ENCODE data around the gene ATP5MK.
A peak's percentile ranks its signal among the peaks of the same experiment; 100 is the strongest.
"Not testable (repeated sequence)": the region's sequence is repeated elsewhere in the genome, so short reads cannot be mapped to it uniquely, and the experiment has no call there.

ATP5MK gene, protein sequence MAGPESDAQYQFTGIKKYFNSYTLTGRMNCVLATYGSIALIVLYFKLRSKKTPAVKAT

DNA sequence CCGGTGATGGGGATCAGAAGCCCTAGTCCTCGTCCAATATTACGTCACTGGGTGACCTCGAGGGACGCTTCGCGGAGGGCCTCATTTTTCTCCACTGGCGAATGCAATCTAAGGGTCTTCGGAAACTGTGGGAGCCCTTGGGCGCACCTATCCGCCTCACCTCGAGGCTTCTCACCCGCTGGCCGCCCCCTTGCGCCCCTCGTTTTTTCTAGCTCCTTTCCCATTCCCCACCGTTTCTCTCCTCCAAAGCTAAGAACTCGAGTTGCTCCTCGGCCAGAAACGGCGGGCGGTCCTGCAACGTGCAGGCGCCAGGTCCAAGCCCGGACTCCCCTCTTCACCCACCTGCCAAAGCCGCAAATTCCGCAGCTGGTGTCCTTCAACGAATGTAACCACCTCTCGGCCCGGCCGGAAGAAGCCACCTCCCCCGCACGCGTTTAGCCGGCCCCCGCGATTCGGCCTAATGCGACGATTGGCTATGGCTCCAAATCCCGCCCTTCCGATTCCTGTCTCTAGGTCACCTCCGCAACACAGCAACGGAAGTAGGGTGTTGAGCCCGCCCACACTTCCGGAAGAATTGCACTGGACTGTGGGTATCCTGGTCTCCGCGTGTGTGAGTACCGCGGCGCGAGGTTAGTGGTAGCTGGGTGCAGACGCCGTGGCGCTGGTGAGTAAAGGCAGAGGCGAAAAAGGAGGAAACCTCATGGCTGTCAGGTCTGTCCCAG lies at the start of gene ATP5MK, which contains the start of gene PDCD11:
TSS of gene ATP5MK (minus strand) at position 409 of the 722 bp plus-strand sequence. CDS start 4,018 bp downstream, outside the sequence.
TSS of gene PDCD11 (plus strand) at position 560 of the 722 bp plus-strand sequence. CDS start 1,801 bp downstream, outside the sequence.
- DNase-seq = peak; percentile 95

DNA sequence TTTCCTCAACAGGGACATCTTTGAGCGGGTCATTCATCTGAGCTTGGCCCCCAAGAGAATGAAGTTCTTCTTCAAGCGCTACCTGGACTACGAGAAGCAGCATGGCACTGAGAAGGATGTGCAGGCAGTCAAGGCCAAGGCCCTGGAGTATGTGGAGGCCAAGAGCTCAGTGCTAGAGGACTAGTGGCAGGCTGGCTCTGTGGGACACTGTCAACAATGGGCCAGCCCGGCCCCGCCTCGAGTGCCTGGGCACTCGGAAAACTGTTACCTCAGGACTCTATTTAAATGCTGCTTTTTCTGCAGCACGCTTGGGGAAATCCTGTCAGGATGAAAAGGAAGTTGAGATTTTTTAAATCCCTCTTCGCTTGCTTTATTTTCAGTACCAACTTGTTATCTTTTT lies 49.1 kb upstream of the ATP5MK start:
- no peak for DNase-seq

DNA sequence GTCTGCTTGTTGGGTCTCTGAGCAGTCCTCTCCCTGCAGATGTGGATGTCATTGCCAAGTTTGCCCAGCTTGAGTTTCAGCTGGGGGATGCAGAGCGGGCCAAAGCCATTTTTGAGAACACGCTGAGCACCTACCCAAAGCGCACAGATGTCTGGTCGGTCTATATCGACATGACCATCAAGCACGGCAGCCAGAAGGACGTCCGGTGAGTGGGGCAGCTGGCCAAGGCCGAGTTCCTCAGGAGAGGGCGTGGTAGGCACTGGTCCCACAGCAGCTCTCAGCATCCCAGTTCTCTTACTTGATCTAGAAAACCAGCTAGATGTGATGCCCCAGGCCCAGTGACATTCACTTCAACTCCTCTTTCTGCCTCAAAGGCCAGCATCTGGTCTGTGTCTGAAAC lies 48.2 kb upstream of the ATP5MK start:
- no peak for DNase-seq

DNA sequence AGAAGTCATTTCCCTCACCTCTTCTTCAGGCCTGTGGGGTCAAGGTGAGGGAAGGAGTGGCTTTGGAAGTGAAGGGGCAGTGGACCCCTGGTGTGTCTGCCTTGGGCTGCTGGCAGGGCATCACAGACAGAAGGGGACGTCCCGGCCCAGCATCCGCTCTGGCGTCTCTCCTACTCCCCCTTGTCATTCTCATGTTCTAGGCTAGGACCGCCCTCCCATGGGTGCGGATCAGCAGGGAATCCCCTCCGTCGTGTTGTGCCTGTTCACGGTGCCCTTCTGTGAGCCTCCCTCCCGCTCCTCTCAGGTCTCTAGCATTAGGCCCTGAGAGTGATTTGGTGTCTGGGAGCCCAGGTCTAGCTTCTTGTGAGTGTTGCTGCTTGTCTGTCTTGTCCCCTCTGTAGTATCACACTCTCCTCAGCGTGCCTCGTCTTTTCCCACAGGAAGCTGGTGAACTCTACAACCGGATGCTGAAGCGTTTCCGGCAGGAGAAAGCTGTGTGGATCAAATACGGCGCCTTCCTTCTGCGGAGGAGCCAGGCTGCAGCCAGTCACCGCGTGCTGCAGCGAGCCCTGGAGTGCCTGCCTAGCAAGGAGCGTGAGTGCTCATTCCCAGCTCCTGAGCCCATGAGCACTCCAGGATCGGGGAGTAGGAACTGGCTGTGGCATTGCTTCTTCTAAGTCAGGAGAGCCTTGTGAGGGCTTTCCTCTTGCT lies 47.4 kb upstream of the ATP5MK start:
- DNase-seq = no peak

DNA sequence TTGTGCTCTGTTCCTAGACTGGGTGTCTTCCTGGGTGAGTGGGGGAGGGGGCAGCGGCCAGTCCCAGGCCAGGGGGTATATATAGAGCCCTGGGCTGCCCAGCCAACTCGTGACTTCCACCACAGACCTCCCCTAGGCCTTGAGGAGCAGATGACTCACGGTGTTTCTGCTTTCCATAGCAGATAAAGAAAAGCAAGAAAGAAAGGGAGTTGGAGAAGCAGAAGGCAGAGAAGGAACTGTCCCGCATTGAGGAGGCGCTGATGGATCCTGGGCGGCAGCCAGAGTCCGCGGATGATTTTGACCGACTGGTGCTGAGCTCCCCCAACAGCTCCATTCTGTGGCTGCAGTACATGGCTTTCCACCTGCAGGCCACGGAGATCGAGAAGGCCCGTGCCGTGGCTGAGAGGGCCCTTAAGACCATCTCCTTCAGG lies 45.8 kb upstream of the ATP5MK start:
- DNase-seq = no peak

DNA sequence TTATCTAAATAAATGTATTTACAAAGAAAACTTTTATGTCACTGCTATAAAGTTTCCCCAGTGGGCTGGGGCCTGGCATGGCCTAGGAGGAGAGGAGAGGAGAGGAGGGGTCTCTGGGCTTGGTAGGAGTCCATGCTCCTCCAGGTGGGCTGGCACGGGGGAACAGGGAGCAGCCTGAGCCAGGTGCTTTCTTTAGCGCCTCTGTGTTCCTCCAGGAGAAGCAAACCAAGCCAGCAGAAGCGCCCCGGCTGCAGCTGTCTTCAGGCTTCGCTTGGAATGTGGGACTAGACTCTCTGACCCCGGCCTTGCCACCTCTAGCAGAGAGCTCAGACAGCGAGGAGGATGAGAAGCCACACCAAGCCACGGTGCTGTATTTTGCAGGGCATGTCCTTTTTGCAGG lies 45.3 kb upstream of the ATP5MK start:
- no peak for DNase-seq

DNA sequence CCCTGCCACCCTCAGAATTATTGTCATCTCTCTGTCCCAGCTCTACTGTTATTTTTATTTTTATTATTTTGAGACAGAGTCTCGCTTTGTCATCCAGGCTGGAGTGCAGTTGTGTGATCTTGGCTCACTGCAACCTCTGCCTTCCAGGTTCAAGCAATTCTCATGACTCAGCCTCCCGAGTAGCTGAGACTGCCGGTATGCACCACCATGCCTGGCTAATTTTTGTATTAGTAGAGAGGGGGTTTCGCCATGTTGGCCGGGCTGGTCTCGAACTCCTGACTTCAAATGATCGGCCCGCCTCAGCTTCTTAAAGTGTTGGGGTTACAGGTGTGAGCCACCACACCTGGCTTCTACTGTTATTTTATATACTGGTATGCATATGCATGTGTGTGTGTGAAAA lies 44.9 kb upstream of the ATP5MK start:
- no peak for DNase-seq

DNA sequence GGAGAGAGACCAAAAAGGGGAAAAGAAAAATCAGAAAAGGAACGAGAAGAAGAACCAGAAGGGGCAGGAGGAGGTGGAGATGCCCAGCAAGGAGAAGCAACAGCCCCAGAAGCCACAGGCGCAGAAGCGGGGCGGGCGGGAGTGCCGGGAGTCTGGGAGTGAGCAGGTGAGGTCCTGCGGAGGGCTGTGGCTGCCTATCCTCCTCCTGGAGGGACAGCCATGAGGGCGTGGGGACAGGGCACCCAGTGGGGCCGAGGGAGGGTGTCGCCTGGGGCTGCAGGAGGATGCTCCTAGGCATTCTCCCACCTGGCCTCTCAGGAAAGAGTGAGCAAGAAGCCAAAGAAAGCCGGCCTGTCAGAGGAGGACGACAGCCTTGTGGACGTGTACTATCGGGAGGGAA lies 44.1 kb upstream of the ATP5MK start:
- DNase-seq = no peak

DNA sequence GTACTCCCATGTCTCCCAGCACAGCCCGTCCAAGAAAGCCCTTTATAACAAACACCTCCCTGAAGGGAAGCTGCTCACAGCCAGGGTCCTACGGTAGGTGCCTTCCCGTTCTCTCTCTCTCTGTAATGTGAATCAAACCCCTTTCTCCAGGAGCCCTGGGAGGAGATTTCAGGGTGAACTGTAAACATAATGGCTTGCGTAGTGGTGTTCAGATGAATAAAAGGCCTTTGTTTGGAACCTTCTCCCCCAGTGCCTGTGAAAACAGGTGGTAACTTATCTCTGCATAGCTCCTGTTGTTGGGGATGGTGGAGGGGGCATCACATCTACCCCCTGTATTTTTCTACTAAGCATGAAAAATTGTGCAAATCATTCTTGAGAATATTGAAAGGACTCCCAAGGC lies 43.5 kb upstream of the ATP5MK start:
- no peak for DNase-seq

DNA sequence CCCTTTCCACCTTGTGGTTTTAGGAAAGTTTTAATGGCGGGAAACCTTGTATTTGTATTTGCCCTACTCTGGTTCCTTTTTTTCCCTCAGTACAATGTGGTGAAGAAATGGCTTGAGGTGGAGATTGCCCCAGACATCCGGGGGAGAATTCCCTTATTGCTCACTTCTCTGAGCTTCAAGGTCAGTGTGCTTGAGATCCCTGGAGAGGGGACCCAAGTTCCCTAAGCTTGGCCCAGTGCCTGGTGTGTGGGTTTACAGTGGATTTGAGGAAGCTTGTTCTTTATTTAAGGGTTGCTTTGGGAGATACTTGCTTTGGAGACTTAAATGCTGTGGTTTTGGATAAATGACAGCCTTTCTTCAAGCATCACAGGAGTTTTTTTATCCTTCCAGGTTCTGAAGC lies 37.6 kb upstream of the ATP5MK start:
- DNase-seq = no peak

DNA sequence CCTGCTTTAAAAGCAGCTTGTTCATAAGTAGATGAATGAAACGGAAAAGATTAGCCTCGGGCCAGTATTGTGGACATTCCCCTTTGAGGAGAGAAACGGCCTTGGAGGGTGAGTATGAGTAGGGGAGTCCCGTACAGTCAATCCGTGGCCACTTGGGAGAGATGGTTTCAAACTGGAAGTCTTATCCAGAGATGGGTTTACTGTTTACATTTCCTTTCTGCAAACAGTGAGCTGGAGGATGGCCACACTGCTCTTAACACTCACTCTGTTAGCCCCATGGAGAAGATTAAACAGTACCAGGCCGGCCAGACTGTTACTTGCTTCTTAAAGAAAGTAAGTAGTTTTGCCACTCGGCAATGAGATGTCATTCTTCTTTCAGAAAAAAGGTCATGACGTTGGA lies 35.6 kb upstream of the ATP5MK start:
- DNase-seq = no peak

DNA sequence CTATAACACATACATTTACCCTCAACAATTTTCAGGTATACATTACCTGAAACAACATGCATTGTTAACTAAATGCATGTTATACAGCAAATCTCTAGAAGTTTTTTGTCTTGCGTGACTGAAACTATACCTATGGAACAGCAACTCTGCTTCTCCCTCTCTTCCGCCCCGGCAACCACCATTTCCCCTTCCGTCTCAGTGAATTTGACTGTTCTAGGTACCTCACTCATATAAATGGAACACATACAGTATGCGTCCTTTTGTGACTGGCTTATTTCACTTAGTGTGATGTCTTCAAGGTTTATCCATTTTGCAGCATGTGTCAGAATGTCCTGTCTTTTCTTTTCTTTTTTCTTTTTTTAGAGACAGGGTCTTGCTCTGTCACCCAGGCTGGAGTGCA lies 33.4 kb upstream of the ATP5MK start:
- DNase-seq = peak; percentile 11

DNA sequence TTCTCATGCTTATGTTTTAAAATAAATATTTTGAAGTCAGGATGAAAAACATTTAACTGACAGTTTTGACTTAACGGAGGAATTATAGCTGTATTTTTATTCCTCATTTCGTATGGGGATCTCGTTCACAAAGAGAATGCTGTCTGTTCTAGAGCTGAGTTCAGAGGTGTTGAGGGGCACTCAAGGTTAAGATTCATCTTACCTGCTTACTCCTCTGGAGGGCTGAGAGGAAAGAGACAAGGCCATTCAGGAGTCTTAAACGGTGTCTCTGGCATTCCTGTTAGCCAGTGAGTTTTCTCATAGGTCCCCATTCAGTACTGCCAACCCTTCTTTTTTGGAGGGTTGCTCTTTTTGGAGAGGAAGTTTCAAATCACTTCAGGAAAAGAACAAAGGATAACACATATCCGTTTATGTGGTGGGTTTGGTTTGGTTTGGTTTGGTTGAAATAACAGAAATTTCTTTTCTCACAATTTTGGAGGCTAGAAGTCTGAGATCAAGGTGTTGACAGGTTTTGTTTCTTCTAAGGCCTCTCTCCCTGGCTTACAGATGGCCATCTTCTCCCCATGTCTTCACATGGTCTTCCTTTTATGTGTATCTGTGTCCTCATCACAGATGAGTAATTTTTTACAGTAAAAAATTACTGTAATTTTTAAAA lies 32.8 kb upstream of the ATP5MK start:
- DNase-seq = peak; percentile 6

DNA sequence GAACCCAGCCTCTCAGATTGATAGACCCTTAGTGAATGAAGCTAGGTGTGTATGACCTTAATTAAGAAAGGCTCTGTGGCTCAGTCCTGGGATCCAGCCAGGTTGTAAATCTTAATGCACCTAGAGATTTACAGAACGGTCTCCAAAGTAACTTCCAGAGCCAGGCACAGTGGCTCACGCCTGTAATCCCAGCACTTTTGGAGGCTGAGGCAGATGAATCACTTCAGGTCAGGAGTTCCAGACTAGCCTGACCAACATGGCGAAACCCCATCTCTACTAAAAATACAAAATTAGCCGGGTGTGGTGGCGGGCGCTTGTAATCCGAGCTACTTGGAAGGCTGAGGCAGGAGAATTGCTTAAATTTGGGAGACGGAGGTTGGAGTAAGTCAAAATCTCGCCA lies 31.6 kb upstream of the ATP5MK start:
- no peak for DNase-seq

DNA sequence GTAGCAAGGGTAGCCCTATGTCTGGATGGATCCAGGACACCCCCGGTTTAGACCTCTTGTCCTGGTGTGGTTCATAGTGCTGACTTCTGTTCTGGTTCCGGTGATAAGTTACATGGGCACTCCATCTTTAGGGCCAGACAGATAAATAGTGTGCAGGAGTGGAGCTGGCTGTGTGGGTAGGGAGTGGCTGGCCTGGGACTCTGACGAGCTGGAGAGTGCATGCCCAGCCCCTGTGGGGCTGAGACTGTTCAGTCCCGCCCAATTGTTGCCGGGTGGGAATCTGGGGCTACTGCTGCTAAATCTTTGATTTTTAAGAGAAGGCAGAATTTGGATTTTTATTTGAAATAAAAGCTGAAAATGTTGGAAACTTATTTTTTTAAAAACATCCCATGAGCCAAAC lies 27.5 kb upstream of the ATP5MK start:
- DNase-seq = no peak

DNA sequence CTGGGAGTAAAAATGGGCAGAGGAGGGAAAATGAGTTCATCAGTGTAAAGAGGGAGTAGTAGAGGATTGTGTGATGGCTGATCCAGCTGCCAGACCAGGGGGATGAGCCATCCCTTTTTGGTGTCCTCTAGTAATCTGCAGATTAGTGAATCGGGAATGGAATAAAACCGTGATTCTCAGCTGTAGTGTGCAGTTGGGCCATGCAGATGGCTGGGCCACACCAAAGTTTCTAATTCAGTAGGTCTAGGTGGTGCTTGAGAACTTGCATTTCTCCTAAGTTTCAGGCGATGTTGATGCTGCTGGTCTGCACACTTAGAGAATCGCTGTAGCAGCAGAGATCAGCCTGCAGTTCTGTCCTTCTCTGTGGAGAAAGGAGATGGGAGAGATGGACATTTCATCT lies 22.8 kb upstream of the ATP5MK start:
- no peak for DNase-seq

DNA sequence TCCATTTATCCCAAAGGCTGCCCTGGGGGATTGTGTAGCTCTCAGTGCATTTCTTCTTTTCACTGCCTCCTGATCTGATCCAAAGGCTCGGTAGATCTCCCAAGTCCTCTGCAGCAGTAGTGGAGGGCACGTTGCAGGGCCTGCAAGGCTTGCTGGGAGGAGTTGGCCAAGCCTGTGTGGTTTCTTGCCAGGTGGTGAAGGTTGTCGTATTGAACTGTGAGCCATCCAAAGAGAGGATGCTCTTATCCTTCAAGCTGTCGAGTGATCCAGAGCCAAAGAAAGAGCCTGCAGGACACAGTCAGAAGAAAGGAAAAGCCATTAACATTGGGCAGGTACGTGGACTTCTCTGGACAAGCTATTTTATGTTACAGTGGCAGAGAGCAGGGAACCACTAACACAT lies 21.3 kb upstream of the ATP5MK start:
- DNase-seq = no peak

DNA sequence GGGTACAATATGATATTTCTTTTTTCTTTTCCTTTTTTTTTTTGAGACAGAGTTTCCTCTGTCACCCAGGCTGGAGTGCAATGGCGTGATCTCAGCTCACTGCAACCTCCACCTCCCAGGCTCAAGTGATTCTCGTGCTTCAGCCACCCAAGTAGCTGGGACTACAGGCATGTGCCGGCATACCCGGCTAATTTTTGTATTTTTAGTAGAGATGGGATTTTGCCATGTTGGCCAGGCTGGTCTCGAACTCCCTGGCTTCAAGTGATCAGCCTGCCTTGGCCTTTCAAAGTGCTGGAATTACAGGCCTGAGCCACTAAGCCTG lies 20.8 kb upstream of the ATP5MK start:
- DNase-seq = not testable (repeated sequence)

DNA sequence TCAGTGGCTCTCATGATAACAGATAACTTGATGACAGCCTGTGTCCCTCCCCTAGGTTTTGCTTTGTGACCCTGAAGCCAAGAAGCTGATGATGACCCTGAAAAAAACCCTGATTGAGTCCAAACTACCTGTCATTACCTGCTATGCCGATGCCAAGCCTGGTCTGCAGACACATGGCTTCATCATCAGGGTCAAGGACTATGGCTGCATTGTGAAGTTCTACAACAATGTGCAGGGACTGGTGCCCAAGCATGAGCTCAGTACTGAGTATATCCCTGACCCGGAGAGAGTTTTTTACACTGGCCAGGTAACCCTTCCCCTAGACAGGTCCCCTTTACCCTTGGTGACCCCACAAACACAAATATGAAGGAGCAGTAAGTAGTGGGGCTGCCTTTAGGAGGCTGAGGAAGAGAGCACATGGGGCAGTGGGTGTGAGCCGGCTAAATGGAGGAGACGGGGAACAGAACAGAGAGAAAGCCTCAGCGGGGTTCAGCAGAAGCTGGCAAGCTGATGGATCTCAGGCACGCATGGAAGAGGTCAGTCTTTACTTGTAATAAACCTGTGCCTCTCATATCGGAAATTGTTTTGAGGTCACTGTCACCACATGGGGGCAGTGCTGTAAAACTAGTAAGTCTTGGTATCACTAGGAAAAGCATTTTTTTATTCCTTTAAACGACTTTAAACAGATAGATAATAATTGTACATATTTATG lies 20.3 kb upstream of the ATP5MK start:
- DNase-seq = peak; percentile 76

DNA sequence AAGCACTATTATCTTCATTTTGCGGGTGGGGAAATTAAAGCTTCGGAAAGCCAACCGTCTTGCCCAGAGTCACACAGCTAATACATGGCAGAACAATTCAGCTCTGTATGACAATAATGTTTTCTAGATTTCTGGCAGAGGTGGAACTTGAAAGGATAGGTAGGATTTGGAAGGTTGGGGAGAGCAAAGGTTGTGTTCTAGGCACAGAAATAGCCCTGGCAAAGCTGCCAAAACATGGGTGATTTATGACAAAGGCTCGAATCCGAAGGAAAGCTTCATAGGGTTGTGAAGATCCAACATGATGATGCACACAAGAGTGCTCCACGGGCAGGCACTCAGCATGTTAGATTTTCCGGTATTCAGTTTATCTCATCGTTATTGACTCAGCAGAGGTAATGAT lies 19.3 kb upstream of the ATP5MK start:
- DNase-seq = no peak

DNA sequence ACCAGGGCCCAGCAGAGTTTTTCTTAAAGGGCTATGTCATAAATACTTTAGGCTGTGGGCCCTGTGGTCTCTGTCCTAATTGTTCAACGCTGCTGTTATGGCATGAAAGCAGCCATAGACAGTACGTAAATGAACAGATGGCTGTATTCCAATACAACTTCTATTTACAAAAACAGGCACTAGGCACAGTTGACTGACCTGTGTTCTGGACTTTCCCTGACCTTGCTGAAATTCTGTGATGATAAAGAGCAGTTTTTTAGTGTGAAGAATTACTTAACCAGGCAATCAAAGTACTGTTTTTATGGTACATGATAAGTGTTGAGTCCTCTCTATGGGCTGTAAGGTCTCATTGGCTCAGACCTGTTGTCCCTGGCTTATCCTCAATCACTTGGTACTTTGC lies 17.3 kb upstream of the ATP5MK start:
- no peak for DNase-seq

DNA sequence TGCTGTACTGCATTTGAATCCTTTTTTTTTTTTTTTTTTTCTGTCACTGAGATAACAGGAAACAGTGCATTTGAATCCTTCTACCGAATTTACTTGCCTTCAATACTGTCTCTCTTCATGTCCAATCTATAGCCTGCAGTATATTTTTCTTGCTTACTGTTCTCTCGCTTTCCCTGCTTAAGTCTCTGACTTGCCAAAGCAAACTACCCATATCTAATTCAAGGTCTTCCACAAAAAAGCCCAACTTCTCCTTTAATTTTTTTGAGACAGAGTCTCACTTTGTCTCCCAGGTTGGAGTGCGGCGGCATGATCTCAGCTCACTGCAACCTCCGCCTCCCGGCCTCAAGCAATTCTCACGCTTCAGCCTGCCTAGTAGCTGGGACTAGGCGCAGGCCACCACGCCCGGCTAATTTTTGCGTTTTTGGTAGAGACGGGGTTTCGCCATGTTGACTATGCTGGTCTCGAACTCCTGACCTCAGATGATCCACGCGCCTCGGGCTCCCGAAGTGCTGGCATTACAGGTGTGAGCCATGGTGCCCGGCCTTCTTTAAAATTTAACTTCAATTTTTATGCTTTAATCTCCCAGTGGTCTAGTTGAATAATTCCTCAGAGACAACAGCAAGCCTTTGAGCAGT lies 1.0 kb upstream of the ATP5MK start:
- DNase-seq = no peak

DNA sequence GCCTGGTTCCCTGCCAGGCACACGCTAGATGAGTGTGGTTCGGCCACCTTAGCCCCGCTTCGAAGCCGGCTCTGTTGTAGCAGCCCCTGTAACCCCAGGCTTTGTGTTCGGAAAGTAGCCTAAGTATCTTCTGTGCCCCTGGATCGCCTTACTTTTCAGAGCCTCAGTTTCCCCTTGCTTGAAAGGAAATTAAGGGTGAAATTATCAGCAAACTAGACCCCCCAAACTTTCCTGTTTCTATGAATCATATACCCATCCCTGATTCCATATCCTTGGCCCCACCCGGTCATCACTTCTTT lies 463 bp upstream of the ATP5MK start:
- DNase-seq = no peak
